Smooth muscle cell (in vitro differentiated cells): Measurements from ENCODE around the gene NEO1. TPM values are rescaled to one million over a fixed set of nuclear protein-coding genes. Genes with fewer than 3 reads are reported as not detected.

Experiments
- DNase-seq: peaks from one replicate; lab custom pipeline; 2025; ENCODE audit not compliant: unreplicated experiment; lab: John Stamatoyannopoulos, UW
- H2AFZ ChIP-seq: fragments of 200-600 bp; sonication (generic); 2 replicates; pipeline ENCODE4 v1.6.0; 2016; ENCODE audit warnings: antibody characterized with exemption, low read depth, mild to moderate bottlenecking
- H3F3A ChIP-seq: fragments of 200-600 bp; sonication (generic); 2 replicates; pipeline ENCODE4 v1.6.0; 2017; ENCODE audit warnings: antibody characterized with exemption, low read depth
- H3K27ac ChIP-seq: fragments of 200-600 bp; sonication (generic); 2 replicates; pipeline ENCODE4 v1.5.1; 2016; ENCODE audit warnings: low read depth, mild to moderate bottlenecking
- H3K27me3 ChIP-seq: fragments of 200-600 bp; sonication (generic); 2 replicates; pipeline ENCODE4 v1.6.1; 2016; ENCODE audit warnings: low read depth, mild to moderate bottlenecking
- H3K36me3 ChIP-seq: fragments of 200-600 bp; sonication (generic); 2 replicates; pipeline ENCODE4 v1.5.1; 2016; ENCODE audit warnings: low read depth
- H3K4me1 ChIP-seq: fragments of 200-600 bp; sonication (generic); 2 replicates; pipeline ENCODE4 v1.5.1; 2016; ENCODE audit warnings: low read depth
- H3K4me2 ChIP-seq: fragments of 200-600 bp; sonication (generic); 2 replicates; pipeline ENCODE4 v1.6.0; 2016; ENCODE audit warnings: mild to moderate bottlenecking
- H3K4me3 ChIP-seq: fragments of 200-600 bp; sonication (generic); 2 replicates; pipeline ENCODE4 v1.5.1; 2016; ENCODE audit warnings: mild to moderate bottlenecking
- H3K79me2 ChIP-seq: fragments of 200-600 bp; sonication (generic); 2 replicates; pipeline ENCODE4 v1.6.0; 2016; ENCODE audit warnings: low read depth, mild to moderate bottlenecking
- H3K9ac ChIP-seq: fragments of 200-600 bp; sonication (generic); 2 replicates; pipeline ENCODE4 v1.6.0; 2016; ENCODE audit warnings: low read depth
- H3K9me3 ChIP-seq: fragments of 200-600 bp; sonication (generic); replicated peaks from 2 replicates; pipeline ENCODE4 v1.5.1; 2016; ENCODE audit warnings: low read depth
- H4K20me1 ChIP-seq: fragments of 200-600 bp; sonication (generic); 2 replicates; pipeline ENCODE4 v1.6.0; 2016; ENCODE audit warnings: low read depth
- WGBS: methylation state at CpG from one replicate; pipeline ENCODE4 v1.1.7; 2016; ENCODE audit warnings: low lambda C conversion rate; 5-methylcytosine and 5-hydroxymethylcytosine counted together
- polyA plus RNA-seq: library from polyadenylated mRNA; unstranded; fragments of >200 nt; fragmentation: Nextera tagmentation; extraction: Ambion mirVana; gene quantifications from 2 replicates; pipeline ENCODE4 v1.2.1, GENCODE V29; 2016
- total RNA-seq: library from RNA; depleted of rRNA; stranded (reverse); fragments of >200 nt; gene quantifications from 2 replicates; pipeline ENCODE4 v1.2.3, GENCODE V29; 2014
- TF ChIP-seq, protein P1 (sequence below): fragments of 200-600 bp; sonication (generic); IDR thresholded peaks from 2 replicates; pipeline ENCODE4 v1.5.1; 2017; ENCODE audit warnings: borderline replicate concordance, mild to moderate bottlenecking, antibody characterized with exemption; ENCODE audit not compliant: insufficient read depth, poor library complexity, severe bottlenecking

The NEO1 gene
- total and polyA plus RNA-seq, 2 experiments from 2014 or later, result 4.9 to 21.8 TPM

DNA sequence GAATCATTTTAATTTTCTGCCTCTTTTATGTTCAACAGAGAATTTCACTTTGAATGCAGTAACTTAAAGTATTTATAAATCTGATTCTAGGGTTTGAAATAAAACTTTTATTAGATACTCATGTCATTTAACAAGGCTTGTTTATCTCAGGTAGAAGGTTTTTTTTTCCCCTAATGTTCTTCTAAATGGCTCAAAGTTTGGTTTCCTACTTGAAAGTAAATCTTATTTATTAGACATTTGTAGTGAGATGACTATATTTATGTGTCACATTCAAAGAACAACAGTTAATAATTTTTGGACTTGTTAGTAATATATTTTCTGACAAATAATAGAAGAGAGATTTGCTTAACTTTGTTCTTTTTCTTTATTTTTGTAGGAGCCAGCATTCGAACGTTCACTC lies 63.9 kb downstream of the NEO1 start:
- Histone ChIP-seq H3K4me3 (no peak overlapping the region), H3K4me2 (no peak overlapping the region), H3K79me2 (no peaks in the 10 kb centered on the region), H3K27ac (no peak overlapping the region), H3K27me3 (no peaks in the 10 kb centered on the region), H3K36me3 (no peaks in the 10 kb centered on the region), H3F3A (no peaks in the 10 kb centered on the region), H4K20me1 (peaks cover 12% of the 10 kb centered on the region), H3K9ac (no peak overlapping the region), H3K4me1 (no peaks in the 10 kb centered on the region), H2AFZ (no peak overlapping the region), H3K9me3 (no peaks in the 10 kb centered on the region)
- whole genome bisulfite sequencing, result 87% methylated on average over 2 of the region's 2 CpGs
- no peak for DNase-seq
- TF ChIP-seq, protein P1, sequence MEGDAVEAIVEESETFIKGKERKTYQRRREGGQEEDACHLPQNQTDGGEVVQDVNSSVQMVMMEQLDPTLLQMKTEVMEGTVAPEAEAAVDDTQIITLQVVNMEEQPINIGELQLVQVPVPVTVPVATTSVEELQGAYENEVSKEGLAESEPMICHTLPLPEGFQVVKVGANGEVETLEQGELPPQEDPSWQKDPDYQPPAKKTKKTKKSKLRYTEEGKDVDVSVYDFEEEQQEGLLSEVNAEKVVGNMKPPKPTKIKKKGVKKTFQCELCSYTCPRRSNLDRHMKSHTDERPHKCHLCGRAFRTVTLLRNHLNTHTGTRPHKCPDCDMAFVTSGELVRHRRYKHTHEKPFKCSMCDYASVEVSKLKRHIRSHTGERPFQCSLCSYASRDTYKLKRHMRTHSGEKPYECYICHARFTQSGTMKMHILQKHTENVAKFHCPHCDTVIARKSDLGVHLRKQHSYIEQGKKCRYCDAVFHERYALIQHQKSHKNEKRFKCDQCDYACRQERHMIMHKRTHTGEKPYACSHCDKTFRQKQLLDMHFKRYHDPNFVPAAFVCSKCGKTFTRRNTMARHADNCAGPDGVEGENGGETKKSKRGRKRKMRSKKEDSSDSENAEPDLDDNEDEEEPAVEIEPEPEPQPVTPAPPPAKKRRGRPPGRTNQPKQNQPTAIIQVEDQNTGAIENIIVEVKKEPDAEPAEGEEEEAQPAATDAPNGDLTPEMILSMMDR, result no peak

DNA sequence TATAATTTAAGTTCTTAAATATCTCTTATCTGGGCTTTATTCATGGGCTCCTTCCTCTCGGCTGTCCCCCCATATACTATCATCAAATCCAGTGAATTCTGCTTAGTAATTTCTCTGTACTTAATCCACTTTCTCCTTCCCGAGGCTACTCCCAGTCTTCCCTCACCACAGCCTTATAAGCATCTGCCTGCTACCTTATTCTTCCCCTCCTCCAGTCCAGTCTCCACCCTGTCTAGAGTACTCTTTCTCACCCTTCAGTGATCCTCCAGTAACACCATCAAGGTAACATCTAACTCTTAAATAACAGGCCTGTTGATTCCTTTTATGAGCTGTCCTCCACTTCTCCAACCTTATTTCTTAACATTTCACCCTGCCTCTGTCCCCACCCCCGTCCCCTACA lies 65.8 kb downstream of the NEO1 start:
- Histone ChIP-seq H2AFZ (no peak overlapping the region), H3K4me1 (no peaks in the 10 kb centered on the region), H3K9me3 (no peaks in the 10 kb centered on the region), H4K20me1 (peaks cover 7% of the 10 kb centered on the region), H3K27ac (no peak overlapping the region), H3F3A (no peaks in the 10 kb centered on the region), H3K79me2 (no peaks in the 10 kb centered on the region), H3K36me3 (no peaks in the 10 kb centered on the region), H3K27me3 (no peaks in the 10 kb centered on the region), H3K4me2 (no peak overlapping the region), H3K9ac (no peak overlapping the region), H3K4me3 (no peak overlapping the region)
- WGBS, result 82% methylated on average over 3 of the region's 3 CpGs
- TF ChIP-seq, protein P1, result no peak
- no peak for DNase-seq

DNA sequence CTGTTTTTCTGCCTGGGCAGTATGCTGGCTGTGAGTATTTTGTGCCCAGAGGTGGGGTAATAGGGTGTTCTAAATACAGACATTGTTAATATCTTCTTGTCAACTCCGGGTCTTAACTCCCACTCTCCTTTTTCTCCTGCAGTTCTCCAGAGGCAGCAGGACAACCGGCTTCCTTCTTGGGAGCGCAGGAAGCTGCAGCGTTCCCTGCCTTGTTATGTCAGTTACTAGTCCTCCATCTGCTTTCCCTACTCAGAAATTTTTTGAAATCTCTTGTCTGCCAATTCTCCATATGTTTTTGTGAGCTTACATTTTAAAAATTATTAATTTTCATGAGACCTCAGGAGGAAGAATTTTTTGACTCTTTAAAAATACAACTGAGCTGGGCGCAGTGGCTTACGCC lies 67.2 kb downstream of the NEO1 start:
- H3K27ac ChIP-seq, result no peak overlapping the region
- no peak overlapping the region for H3K9ac ChIP-seq
- H3K9me3 ChIP-seq, result no peaks in the 10 kb centered on the region
- H3K79me2 ChIP-seq, result no peaks in the 10 kb centered on the region
- TF ChIP-seq, protein P1, result no peak
- no peak overlapping the region for H3K4me2 ChIP-seq
- H3K4me1 ChIP-seq, result no peaks in the 10 kb centered on the region
- WGBS, result 93% methylated on average over 6 of the region's 6 CpGs
- no peaks in the 10 kb centered on the region for H3K27me3 ChIP-seq
- H3F3A ChIP-seq, result no peaks in the 10 kb centered on the region
- no peak overlapping the region for H2AFZ ChIP-seq
- H3K36me3 ChIP-seq, result no peaks in the 10 kb centered on the region
- H3K4me3 ChIP-seq, result no peak overlapping the region
- peaks cover 4% of the 10 kb centered on the region for H4K20me1 ChIP-seq
- DNase-seq, result no peak

DNA sequence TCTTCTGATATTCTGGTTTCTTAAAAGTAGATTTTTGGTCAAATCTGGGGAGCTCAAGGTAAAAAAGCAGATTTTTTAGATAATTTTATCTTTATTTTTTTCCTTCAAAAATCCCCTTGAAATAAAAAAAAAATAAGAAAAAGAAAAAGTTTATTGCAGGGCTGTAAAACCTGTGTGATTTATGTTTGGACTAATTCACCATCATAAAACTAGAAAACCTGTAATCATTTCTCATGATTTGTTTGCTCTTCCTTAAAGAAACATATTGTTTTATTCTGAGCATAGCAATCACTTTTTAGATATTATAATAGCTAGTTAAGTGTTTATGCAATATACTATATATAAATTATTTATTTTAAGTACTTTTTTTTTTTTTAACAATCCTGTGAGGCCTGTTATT lies 68.0 kb downstream of the NEO1 start:
- TF ChIP-seq, protein P1, result no peak
- Histone ChIP-seq H4K20me1 (peaks cover 4% of the 10 kb centered on the region), H2AFZ (no peak overlapping the region)

More for the DNA sequence above, 68.0 kb downstream of the NEO1 start:
- H3K27ac ChIP-seq, result no peak overlapping the region
- no peak for DNase-seq
- no peaks in the 10 kb centered on the region for H3F3A ChIP-seq
- H3K9me3 ChIP-seq, result no peaks in the 10 kb centered on the region
- no peak overlapping the region for H3K4me3 ChIP-seq
- H3K79me2 ChIP-seq, result no peaks in the 10 kb centered on the region
- no peaks in the 10 kb centered on the region for H3K36me3 ChIP-seq
- H3K4me2 ChIP-seq, result no peak overlapping the region
- H3K4me1 ChIP-seq, result no peaks in the 10 kb centered on the region
- H3K27me3 ChIP-seq, result no peaks in the 10 kb centered on the region
- no peak overlapping the region for H3K9ac ChIP-seq
